Neural cell (in vitro differentiated cells): ENCODE data around the gene ZNF785. TPM values are rescaled to one million over a fixed set of nuclear protein-coding genes. Genes with fewer than 3 reads are reported as not detected.

Experiments
- H2AFZ ChIP-seq: fragments of 200-600, 300-800 bp; sonication (generic), shearing (Covaris generic); 2 replicates; pipeline ENCODE4 v1.6.0; 2014; ENCODE audit warnings: low read depth, mild to moderate bottlenecking, antibody characterized with exemption, low read length, moderate library complexity
- H3F3A ChIP-seq: fragments of 200-600 bp; shearing (Covaris generic); 2 replicates; pipeline ENCODE4 v1.6.1; 2016; ENCODE audit warnings: mild to moderate bottlenecking, moderate library complexity, mixed read lengths, antibody characterized with exemption, low read length; ENCODE audit not compliant: insufficient read depth, poor library complexity, severe bottlenecking
- H3K27ac ChIP-seq: fragments of 200-600, 300-800 bp; sonication (generic), shearing (Covaris generic); 2 replicates; pipeline ENCODE4 v1.5.1; 2014; ENCODE audit warnings: mild to moderate bottlenecking, low read length, moderate library complexity
- H3K27me3 ChIP-seq: fragments of 300-800, 200-600 bp; sonication (generic), shearing (Covaris generic); 2 replicates; pipeline ENCODE4 v1.6.0; 2014; ENCODE audit warnings: mild to moderate bottlenecking, low read depth, low read length, moderate library complexity; ENCODE audit not compliant: insufficient read depth
- H3K36me3 ChIP-seq: fragments of 300-800, 200-600 bp; sonication (generic), shearing (Covaris generic); 2 replicates; pipeline ENCODE4 v1.5.1; 2014; ENCODE audit warnings: mild to moderate bottlenecking, antibody characterized with exemption, low read length, moderate library complexity; ENCODE audit not compliant: insufficient read depth
- H3K4me2 ChIP-seq: fragments of 300-800, 200-600 bp; sonication (generic), shearing (Covaris generic); 2 replicates; pipeline ENCODE4 v1.6.0; 2014; ENCODE audit warnings: mild to moderate bottlenecking, low read length
- H3K4me3 ChIP-seq: fragments of 300-800, 200-600 bp; sonication (generic), shearing (Covaris generic); 2 replicates; pipeline ENCODE4 v1.5.1; 2014; ENCODE audit warnings: mild to moderate bottlenecking, low read length, moderate library complexity
- H3K79me2 ChIP-seq: fragments of 200-600 bp; shearing (Covaris generic); replicated peaks from 2 replicates; pipeline ENCODE4 v1.6.0; 2014; ENCODE audit warnings: mild to moderate bottlenecking, low read length, moderate library complexity; ENCODE audit not compliant: insufficient read depth
- H3K9ac ChIP-seq: fragments of 300-800, 200-600 bp; sonication (generic), shearing (Covaris generic); 2 replicates; pipeline ENCODE4 v1.6.1; 2016; ENCODE audit warnings: mild to moderate bottlenecking, low read length, mixed read lengths
- H3K9me2 ChIP-seq: fragments of 200-600 bp; shearing (Covaris generic); 2 replicates; pipeline ENCODE4 v1.6.1; 2016; ENCODE audit warnings: mild to moderate bottlenecking, low read length, mixed read lengths; ENCODE audit not compliant: insufficient read depth
- H3K9me3 ChIP-seq: fragments of 200-600, 300-800 bp; sonication (generic), shearing (Covaris generic); 2 replicates; pipeline ENCODE4 v1.6.1; 2016; ENCODE audit warnings: mild to moderate bottlenecking, mixed run types, low read length, moderate library complexity, mixed read lengths
- H4K20me1 ChIP-seq: fragments of 200-600 bp; shearing (Covaris generic); 2 replicates; pipeline ENCODE4 v1.6.1; 2016; ENCODE audit warnings: mild to moderate bottlenecking, mixed run types; ENCODE audit not compliant: insufficient read depth
- CTCF ChIP-seq: fragments of 450-650 bp; IDR thresholded peaks from 2 replicates; pipeline ENCODE4 v1.5.1; 2014; ENCODE audit warnings: antibody characterized with exemption, mild to moderate bottlenecking, moderate library complexity; ENCODE audit not compliant: poor library complexity, severe bottlenecking
- EP300 ChIP-seq: fragments of 450-650 bp; conservative IDR thresholded peaks from 2 replicates; pipeline ENCODE4 v1.6.1; 2014; ENCODE audit warnings: antibody characterized with exemption, mild to moderate bottlenecking, moderate library complexity; ENCODE audit not compliant: poor library complexity, severe bottlenecking
- EZH2 ChIP-seq: fragments of 200-600, 300-800 bp; shearing (Covaris generic), sonication (generic); IDR thresholded peaks from 2 replicates; pipeline ENCODE4 v1.6.1; 2014; ENCODE audit warnings: antibody characterized with exemption, low read length, borderline replicate concordance, mild to moderate bottlenecking; ENCODE audit not compliant: insufficient read depth, poor library complexity, severe bottlenecking
- MXI1 ChIP-seq: fragments of 450-650 bp; conservative IDR thresholded peaks from 2 replicates; pipeline ENCODE4 v1.6.1; 2014; ENCODE audit warnings: antibody characterized with exemption, mild to moderate bottlenecking; ENCODE audit not compliant: poor library complexity, severe bottlenecking
- POLR2AphosphoS5 ChIP-seq: IDR thresholded peaks from 2 replicates; pipeline ENCODE4 v1.6.1; 2012
- RAD21 ChIP-seq: fragments of 450-650 bp; conservative IDR thresholded peaks from 2 replicates; pipeline ENCODE4 v1.6.1; 2014; ENCODE audit warnings: antibody characterized with exemption, mild to moderate bottlenecking, moderate library complexity
- REST ChIP-seq: IDR thresholded peaks from 2 replicates; pipeline ENCODE4 v1.6.1; 2012; ENCODE audit warnings: borderline replicate concordance
- SMC3 ChIP-seq: fragments of 450-650 bp; conservative IDR thresholded peaks from 2 replicates; pipeline ENCODE4 v1.6.1; 2014; ENCODE audit warnings: antibody characterized with exemption, mild to moderate bottlenecking, moderate library complexity; ENCODE audit not compliant: poor library complexity
- TAF1 ChIP-seq: IDR thresholded peaks from 2 replicates; pipeline ENCODE4 v1.6.1; 2012; ENCODE audit warnings: low read depth
- polyA plus RNA-seq: library from polyadenylated mRNA; depleted of rRNA; stranded (reverse); fragments of >200 nt; gene quantifications from 2 replicates; pipeline ENCODE4 v1.2.3, GENCODE V29; 2014

Gene ZNF785
- polyA plus RNA-seq, 1 donor from 2014 or later: 26.4 TPM

GRCh38 chr16:30628628-30629540, 43.4 kb upstream of the ZNF785 start:
- no peaks in the 10 kb centered on the region for H3K27me3 ChIP-seq
- H2AFZ ChIP-seq: peak overlapping the region; percentile 19
- no peaks in the 10 kb centered on the region for H4K20me1 ChIP-seq
- H3F3A ChIP-seq: no peaks in the 10 kb centered on the region
- H3K9ac ChIP-seq: no peak overlapping the region
- H3K79me2 ChIP-seq: no peaks in the 10 kb centered on the region
- H3K9me2 ChIP-seq: no peaks in the 10 kb centered on the region
- no peak overlapping the region for H3K4me2 ChIP-seq
- H3K9me3 ChIP-seq: no peaks in the 10 kb centered on the region
- no peaks in the 10 kb centered on the region for H3K36me3 ChIP-seq
- H3K4me3 ChIP-seq: no peak overlapping the region
- TF ChIP-seq SMC3 (peak; percentile 93), REST (peak; percentile 32), RAD21 (peak; percentile 86), EP300 (no peak), POLR2AphosphoS5 (no peak), CTCF (peak; percentile 92), MXI1 (no peak), TAF1 (no peak)
- no peak overlapping the region for H3K27ac ChIP-seq

GRCh38 chr16:30626236-30626635, 40.7 kb upstream of the ZNF785 start:
- Histone ChIP-seq H3K9ac (no peak overlapping the region), H3K9me2 (no peaks in the 10 kb centered on the region), H3K27ac (no peak overlapping the region), H4K20me1 (no peaks in the 10 kb centered on the region), H3K27me3 (no peaks in the 10 kb centered on the region), H3F3A (no peaks in the 10 kb centered on the region), H3K79me2 (no peaks in the 10 kb centered on the region), H3K4me2 (no peak overlapping the region), H2AFZ (no peak overlapping the region), H3K36me3 (no peaks in the 10 kb centered on the region), H3K4me3 (no peak overlapping the region), H3K9me3 (no peaks in the 10 kb centered on the region)
- TF ChIP-seq REST: no peak
- no peak for TF ChIP-seq SMC3
- TF ChIP-seq EZH2: no peak
- TF ChIP-seq CTCF: no peak
- TF ChIP-seq MXI1: no peak
- TF ChIP-seq POLR2AphosphoS5: no peak
- TF ChIP-seq TAF1: no peak
- TF ChIP-seq EP300: no peak
- no peak for TF ChIP-seq RAD21
